Rectal smooth muscle tissue (tissue), 1 donor: ENCODE measurements around the gene MICAL3.
"Not testable (repeated sequence)": the region's sequence is repeated elsewhere in the genome, so short reads cannot be mapped to it uniquely, and the experiment has no call there.

Source experiments
- H3K27ac ChIP-seq: one replicate; pipeline ENCODE4 v1.7.0; 2013; ENCODE audit warnings: low read depth, low read length, inconsistent platforms
- H3K27me3 ChIP-seq: one replicate; pipeline ENCODE4 v1.7.0; 2013; ENCODE audit warnings: low read length; ENCODE audit not compliant: control insufficient read depth, insufficient read depth
- H3K36me3 ChIP-seq: one replicate; pipeline ENCODE4 v1.7.0; 2013; ENCODE audit warnings: low read length; ENCODE audit not compliant: control insufficient read depth, insufficient read depth
- H3K4me1 ChIP-seq: one replicate; pipeline ENCODE4 v1.7.0; 2013; ENCODE audit warnings: low read length; ENCODE audit not compliant: control insufficient read depth, insufficient read depth
- H3K4me3 ChIP-seq: one replicate; pipeline ENCODE4 v1.7.0; 2013; ENCODE audit warnings: low read length
- H3K9ac ChIP-seq: one replicate; pipeline ENCODE4 v1.7.0; 2013; ENCODE audit warnings: low read length

Gene MICAL3

GRCh38 chr22:18056807-18057474, 32.6 kb upstream of the MICAL3 start:
- Histone ChIP-seq H3K9ac (no peak overlapping the region), H3K27me3 (no peaks in the 10 kb centered on the region), H3K36me3 (no peaks in the 10 kb centered on the region), H3K4me1 (peaks cover 38% of the 10 kb centered on the region), H3K4me3 (peak overlapping the region; percentile 33), H3K27ac (peak overlapping the region; percentile 77)

GRCh38 chr22:18056161-18056666, 31.9 kb upstream of the MICAL3 start:
- peak overlapping the region; percentile 77 for H3K27ac ChIP-seq
- no peaks in the 10 kb centered on the region for H3K27me3 ChIP-seq
- peaks cover 35% of the 10 kb centered on the region for H3K4me1 ChIP-seq
- H3K4me3 ChIP-seq: no peak overlapping the region
- no peaks in the 10 kb centered on the region for H3K36me3 ChIP-seq
- H3K9ac ChIP-seq: no peak overlapping the region

GRCh38 chr22:18055619-18056160, 31.3 kb upstream of the MICAL3 start:
- no peak overlapping the region for H3K4me3 ChIP-seq
- H3K27me3 ChIP-seq: no peaks in the 10 kb centered on the region
- peak overlapping the region; percentile 77 for H3K27ac ChIP-seq
- no peak overlapping the region for H3K9ac ChIP-seq
- no peaks in the 10 kb centered on the region for H3K36me3 ChIP-seq
- H3K4me1 ChIP-seq: peaks cover 31% of the 10 kb centered on the region

- not testable (repeated sequence) for H3K27ac ChIP-seq, H3K27me3 ChIP-seq, H3K4me3 ChIP-seq, H3K9ac ChIP-seq, H3K36me3 ChIP-seq
- H3K4me1 ChIP-seq: peaks cover 31% of the 10 kb centered on the region
Measured at GRCh38 chr22:18053216-18053946, 29.0 kb upstream of the MICAL3 start.

- H3K27ac ChIP-seq: not testable (repeated sequence)
Measured at GRCh38 chr22:18051113-18051512, 26.8 kb upstream of the MICAL3 start.

GRCh38 chr22:18050065-18050464, 25.7 kb upstream of the MICAL3 start:
- H3K4me3 ChIP-seq: no peak overlapping the region
- H3K27me3 ChIP-seq: no peaks in the 10 kb centered on the region
- H3K27ac ChIP-seq: peak overlapping the region; percentile 78
- peaks cover 6% of the 10 kb centered on the region for H3K4me1 ChIP-seq
- no peak overlapping the region for H3K9ac ChIP-seq
- H3K36me3 ChIP-seq: no peaks in the 10 kb centered on the region

More at GRCh38 chr22:18051113-18051512, 26.8 kb upstream of the MICAL3 start:
- H3K36me3 ChIP-seq, H3K27me3 ChIP-seq, H3K9ac ChIP-seq, H3K4me3 ChIP-seq: not testable (repeated sequence)
- peaks cover 13% of the 10 kb centered on the region for H3K4me1 ChIP-seq

- Histone ChIP-seq H3K36me3 (no peaks in the 10 kb centered on the region), H3K27ac (peak overlapping the region; percentile 62), H3K4me1 (peaks cover 6% of the 10 kb centered on the region), H3K27me3 (no peaks in the 10 kb centered on the region), H3K4me3 (peak overlapping the region; percentile 41), H3K9ac (no peak overlapping the region)
Measured at GRCh38 chr22:18048441-18048898, 24.1 kb upstream of the MICAL3 start.

GRCh38 chr22:18048041-18048440, 23.7 kb upstream of the MICAL3 start:
- H3K9ac ChIP-seq: no peak overlapping the region
- H3K4me3 ChIP-seq: peak overlapping the region; percentile 41
- peak overlapping the region; percentile 62 for H3K27ac ChIP-seq
- no peaks in the 10 kb centered on the region for H3K27me3 ChIP-seq
- no peaks in the 10 kb centered on the region for H3K36me3 ChIP-seq
- H3K4me1 ChIP-seq: peaks cover 6% of the 10 kb centered on the region

GRCh38 chr22:18045794-18046193, 21.4 kb upstream of the MICAL3 start:
- H3K27ac ChIP-seq: no peak overlapping the region
- H3K27me3 ChIP-seq: no peaks in the 10 kb centered on the region
- H3K4me3 ChIP-seq: no peak overlapping the region
- no peak overlapping the region for H3K9ac ChIP-seq
- peaks cover 6% of the 10 kb centered on the region for H3K4me1 ChIP-seq
- no peaks in the 10 kb centered on the region for H3K36me3 ChIP-seq

- no peaks in the 10 kb centered on the region for H3K27me3 ChIP-seq
- H3K36me3 ChIP-seq: no peaks in the 10 kb centered on the region
- H3K4me1 ChIP-seq: no peaks in the 10 kb centered on the region
- no peak overlapping the region for H3K9ac ChIP-seq
- peak overlapping the region; percentile 40 for H3K27ac ChIP-seq
- H3K4me3 ChIP-seq: no peak overlapping the region
Measured at GRCh38 chr22:18044548-18045271, 20.3 kb upstream of the MICAL3 start.

GRCh38 chr22:18042685-18043084, 18.3 kb upstream of the MICAL3 start:
- Histone ChIP-seq H3K36me3 (no peaks in the 10 kb centered on the region), H3K27ac (no peak overlapping the region), H3K4me3 (no peak overlapping the region), H3K9ac (no peak overlapping the region), H3K27me3 (no peaks in the 10 kb centered on the region), H3K4me1 (no peaks in the 10 kb centered on the region)

GRCh38 chr22:18040898-18041297, 16.5 kb upstream of the MICAL3 start:
- H3K9ac ChIP-seq, H3K36me3 ChIP-seq, H3K27me3 ChIP-seq, H3K4me3 ChIP-seq, H3K4me1 ChIP-seq, H3K27ac ChIP-seq: not testable (repeated sequence)
